GM18508 (cell line): Measurements from ENCODE around the gene PRR23E.

Experiments used
- ATAC-seq: cut with Tn5 transposase; IDR thresholded peaks from one replicate; pipeline ENCODE4 v1.9.1; 2021; ENCODE audit warnings: moderate number of reproducible peaks; ENCODE audit not compliant: insufficient read depth, unreplicated experiment

PRR23E gene

DNA sequence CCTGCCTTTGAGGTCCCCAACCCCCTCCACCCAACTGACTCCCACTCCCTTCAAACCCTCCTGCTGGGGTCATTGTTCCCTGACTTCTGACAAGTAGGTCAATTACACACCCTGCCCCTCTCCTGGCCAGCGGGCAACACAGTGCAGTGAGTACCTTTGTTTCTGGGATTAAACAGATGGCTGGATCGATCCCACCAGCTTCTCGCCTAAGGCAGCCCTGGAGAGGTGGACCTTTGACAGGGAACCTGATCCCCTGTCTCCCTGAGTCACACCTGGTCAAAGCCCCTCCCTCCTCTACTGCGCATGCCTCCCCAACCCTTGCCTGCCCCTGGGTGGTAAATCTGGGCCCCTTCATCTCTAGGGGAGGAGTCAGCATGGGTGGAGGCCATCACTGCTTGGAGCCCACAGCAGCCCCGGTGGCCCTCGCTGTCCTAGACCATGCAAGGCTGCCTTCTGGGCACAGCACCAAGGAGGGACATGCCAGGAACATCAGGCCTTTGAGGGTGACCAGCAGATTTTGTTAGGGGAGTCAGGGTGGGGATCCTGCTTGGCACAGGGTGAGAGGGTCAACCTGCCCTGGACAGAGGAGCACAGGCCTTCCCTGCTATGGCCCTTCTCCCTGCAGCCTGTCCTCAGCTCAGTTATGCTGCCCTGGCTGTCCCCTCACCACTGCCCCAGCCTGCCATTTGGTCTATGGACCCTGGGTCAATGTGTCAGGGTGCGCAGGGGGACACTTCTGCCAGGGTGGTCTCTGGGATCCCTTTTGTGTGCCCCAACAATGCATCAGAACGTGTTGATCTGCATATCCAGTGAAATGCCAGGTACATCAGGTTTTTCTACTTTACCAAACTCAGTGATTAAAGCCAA lies 9.8 kb upstream of the PRR23E start:
- ATAC-seq = no peak

DNA sequence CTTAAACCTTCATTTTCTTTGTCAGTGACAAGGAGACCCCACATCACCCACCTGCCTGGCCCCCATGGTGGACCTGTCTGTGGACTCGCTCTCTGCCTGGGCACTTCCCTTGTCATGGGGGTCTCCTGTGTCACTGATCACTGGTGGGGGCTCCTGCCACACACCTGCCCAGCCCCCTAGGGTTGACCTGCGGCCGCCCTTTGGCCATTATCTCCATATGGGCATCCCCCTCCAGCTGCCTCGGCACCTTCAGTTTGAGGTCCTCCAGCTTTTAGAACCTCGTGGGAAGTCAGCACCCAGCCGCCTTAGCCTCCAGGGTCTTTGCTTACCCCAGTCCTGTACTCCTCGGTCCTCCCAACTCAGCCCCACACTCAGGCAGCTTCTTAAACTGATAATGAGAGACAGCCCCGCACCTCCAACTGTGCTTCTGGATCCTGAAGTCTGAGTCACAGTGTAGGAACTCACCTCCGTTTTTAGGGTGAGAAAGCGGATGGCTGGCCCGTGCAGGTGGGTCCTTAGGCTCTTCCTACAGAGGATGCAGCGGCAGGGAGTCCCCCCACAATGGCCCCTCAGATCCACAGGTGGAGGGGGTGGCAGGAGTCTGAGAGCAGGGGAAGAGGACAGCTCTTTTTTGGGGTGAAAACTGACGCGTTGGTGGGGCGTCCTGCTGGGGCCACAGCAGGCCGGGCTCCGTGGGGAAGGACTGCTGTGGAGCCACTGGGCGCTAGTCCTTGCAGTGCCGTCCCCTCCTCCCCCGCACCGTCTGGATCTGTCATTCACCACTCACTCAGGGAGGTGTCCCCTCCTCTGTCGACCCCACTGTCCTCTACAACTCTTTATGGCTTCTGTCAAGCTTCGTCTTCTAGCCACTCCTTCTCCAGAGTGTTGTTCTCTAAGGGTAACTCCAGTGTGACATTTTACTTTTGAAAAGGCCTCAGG lies 8.7 kb upstream of the PRR23E start:
- no peak for ATAC-seq

DNA sequence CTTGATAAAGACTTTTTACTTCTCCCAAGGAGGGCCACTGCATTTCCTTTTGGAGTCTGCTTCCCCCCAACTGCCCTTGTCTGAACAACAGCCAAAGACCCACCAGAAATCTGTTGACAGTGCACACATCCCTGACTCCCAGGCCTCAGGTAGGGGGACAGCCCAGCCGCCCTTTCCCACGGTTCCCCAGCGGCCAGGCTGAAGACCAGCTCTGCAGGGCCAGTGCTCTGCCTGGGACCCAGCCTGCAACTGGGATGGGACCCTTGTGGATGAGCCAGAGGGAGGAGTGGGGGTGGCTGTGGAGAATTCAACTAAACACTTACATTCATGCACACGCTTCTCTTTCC lies 8.1 kb upstream of the PRR23E start:
- ATAC-seq = no peak

DNA sequence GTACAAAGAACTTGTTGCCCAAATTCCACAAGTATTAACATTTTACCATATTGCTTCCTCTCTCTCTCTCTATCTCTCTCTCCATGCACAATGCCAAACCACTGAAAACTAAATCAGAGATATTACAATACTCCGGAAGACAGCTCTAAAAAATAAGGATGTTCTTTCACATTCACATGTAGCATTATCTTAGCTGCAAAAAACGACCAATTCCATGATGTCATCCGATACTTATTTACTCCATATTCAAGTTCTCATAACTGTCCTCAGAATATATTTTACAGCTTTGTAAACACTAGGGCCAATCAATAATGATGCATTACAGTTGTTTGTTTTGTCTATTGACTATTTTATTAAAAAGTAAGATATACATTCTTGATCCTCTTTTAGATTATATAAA lies 7.7 kb upstream of the PRR23E start:
- ATAC-seq = no peak

DNA sequence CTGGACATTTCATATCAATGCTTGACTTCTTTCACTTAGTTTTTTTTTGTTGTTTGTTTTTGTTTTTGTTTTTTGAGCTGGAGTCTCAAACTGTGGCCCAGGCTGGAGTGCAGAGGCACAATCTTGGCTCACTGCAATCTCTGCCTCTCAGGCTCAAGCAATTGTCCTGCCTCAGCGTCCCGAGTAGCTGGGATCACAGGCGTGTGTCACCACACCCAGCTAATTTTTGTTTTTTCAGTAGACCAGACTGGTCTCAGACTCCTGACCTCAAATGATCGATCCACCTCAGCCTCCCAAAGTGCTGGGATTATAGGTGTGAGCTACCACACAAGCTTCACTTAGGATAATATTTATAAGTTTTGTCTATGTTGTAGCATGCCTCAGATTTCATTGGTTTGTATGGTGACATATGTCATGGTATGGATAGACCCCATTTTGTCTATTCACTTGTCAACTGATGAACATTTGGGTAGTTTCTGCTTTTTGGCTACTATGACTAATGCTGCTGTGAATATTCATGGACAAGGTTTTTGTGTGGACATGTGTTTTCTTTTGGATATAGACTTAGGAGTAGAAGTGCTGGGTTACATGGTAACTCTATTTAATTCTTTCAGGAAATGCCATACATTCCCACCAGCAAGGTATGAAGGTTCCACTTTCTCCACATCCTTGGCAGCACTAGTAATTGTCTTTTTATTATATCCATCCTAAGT lies 6.8 kb upstream of the PRR23E start:
- no peak for ATAC-seq

DNA sequence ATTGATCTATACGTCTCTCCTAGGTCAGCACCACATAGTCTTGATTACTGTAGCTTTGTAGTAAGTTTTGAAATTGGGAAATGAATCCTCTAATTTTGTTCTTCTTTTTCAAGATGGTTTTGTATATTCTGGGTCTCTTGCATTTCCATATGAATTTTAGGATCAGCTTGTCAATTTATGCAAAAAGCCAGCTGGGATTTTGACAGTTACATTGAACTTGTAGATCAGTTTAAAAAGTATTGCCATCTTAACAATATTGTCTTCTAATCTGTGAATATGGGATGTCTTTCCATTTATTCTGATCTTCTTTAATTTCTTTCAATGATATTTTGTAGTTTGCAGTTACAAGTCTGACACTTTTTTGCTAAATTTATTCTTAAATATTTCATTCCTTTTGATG lies 5.6 kb upstream of the PRR23E start:
- ATAC-seq = no peak

DNA sequence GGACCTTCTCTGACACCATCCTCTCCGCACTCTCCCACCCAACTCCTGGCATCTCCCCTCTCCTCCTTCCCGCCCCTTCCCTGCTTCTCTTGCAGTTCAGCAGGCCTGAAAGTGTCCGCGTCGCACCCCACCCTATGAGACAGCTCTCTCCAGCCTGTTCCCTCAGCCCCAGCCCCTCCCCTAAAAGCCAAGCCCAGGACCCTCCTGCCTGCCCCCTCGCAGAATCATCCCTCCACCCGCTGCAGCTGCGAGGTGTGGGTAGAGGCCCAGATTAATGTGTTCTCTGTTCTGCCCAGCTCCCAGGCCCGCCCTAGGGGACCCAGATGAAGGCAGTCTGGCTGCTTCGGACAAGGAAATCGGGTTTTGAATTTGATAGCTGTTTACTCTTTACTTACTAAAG lies 410 bp downstream of the PRR23E start:
- ATAC-seq = no peak

GRCh38 chr3:127193775-127194174 lies 844 bp downstream of the PRR23E start:
- no peak for ATAC-seq

DNA sequence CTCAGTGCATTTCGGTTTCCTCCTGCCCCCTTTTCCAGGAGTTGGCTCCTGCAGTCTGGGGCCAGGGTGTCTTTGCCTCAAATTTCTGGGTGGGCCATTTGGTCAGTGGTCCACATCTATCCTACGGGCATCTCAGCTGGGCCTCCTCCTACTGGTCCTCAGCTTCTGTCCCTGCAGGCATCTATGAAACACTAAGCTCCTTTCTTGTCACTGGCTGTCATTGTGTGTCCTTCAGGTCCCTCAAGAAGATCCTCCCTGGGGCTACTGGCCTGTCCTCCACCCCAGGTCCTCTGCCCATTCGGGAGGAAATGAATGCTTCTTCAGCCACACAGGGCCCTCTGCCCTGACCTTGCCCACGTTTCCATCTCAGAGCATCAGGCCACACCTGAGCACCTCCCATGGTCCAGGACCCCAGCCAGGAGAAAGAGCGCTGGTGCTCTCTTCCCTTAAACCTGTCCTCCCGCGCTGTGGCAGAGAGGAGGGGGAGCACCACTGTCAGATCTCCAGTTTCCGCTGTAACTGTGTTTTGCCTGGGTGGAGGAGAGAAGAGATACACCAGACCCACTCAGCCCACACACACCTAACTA lies 1.8 kb downstream of the PRR23E start:
- ATAC-seq = no peak

DNA sequence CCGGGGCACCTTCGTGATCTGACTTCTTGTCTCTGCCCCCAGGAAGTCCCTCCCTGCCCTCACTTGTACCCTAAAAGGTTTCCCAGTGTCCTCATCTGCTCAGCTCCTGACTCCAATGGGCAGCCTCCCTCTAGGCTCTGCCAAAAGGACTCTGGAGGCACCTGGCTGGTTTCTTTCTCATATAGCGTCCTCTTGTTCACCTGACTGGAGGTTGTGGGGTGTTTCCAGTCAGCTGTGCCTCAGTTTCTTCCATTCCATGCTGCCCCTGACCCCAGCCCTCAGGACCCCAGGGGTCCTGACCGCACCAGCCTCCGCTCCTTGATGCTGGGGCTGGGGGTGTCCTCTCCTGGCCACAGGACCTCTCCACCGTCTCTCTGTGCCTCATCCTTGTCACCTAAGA lies 2.5 kb downstream of the PRR23E start:
- ATAC-seq = no peak

- ATAC-seq = no peak
Measured at GRCh38 chr3:127196002-127196401, 3.1 kb downstream of the PRR23E start.

DNA sequence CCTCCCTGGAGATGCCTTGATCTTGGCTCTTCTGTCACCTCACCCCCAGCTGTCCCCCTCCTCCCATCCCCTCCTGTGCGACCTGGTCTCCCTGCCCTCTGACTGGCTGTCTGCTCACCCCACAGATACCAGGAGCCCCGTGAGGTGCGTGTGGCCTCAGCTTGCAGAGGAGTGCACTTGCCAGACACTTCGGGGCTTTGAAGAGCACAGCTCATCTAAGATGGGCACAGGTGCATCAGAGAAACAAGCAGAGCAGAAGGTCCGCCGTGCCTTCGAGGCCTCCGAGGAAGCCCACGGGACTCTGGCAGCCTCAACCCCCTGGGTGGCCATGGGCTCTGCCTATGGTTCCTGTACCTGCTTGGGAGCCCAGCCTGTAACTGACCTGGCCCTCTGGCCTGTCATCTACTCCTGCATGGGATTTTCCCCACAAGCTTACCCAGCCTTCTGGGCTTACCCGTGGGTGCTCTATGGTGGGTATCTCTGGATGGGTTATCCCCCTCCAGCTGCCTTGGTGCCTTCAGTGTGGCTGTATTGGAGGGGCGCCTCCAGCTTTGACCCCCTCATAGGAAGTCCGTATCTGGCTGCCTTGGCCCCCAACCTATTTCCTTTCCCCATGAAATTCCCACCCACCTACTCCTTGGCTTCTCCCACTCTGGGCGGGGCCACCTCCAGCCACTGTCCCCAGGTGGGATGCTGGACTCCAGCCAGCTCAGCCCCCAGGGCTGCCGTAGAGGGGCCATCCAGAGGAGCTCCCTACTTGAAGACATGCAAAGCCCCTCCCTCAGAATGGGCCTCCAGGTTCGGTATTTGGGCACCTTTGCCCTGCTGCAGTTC lies 3.8 kb downstream of the PRR23E start:
- no peak for ATAC-seq

- no peak for ATAC-seq
Measured at GRCh38 chr3:127197300-127198189, 4.6 kb downstream of the PRR23E start.

GRCh38 chr3:127200086-127200691 lies 7.3 kb downstream of the PRR23E start:
- ATAC-seq = no peak

- ATAC-seq = no peak
Measured at GRCh38 chr3:127203024-127203423, 10.1 kb downstream of the PRR23E start.

GRCh38 chr3:127204841-127205582 lies 12.1 kb downstream of the PRR23E start:
- ATAC-seq = no peak

DNA sequence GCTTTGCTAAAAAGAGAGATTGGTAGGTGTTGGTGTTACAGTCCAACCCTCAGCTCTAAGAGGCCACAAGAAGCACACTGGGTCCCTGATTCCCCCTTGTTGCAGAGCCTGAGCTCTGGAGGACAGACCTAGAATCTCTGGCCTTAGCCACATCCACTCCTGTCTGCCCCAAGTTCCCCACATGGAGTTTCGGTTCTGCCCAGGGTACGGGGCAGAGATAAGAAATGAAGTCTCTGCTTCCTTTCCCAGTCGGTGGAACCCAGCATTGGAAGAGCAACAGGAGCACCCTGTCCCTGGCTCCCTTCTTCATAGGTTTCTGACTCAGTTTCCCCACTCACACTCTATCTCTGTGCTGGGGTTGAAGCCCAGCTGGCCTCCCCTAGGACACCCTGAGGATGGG lies 13.2 kb downstream of the PRR23E start:
- ATAC-seq = no peak
